Right ventricle myocardium superior (tissue), 1 donor: ENCODE results near the gene TMCO6. TPM values are rescaled to one million over a fixed set of nuclear protein-coding genes. Genes with fewer than 3 reads are reported as not detected.
A peak's percentile ranks its signal among the peaks of the same experiment; 100 is the strongest.
"Not testable (repeated sequence)": the region's sequence is repeated elsewhere in the genome, so short reads cannot be mapped to it uniquely, and the experiment has no call there.

ENCODE experiments used
- ATAC-seq: fragments of 200-7000 bp; cut with Tn5 transposase; one replicate; pipeline ENCODE4 v1.9.1; 2020; ENCODE audit warnings: mild to moderate bottlenecking; ENCODE audit not compliant: poor library complexity
- DNase-seq: peaks from one replicate; pipeline ENCODE4 v3.0.0-alpha.2; 2020
- intact Hi-C: fragments of 100-400 bp; cut with DNase I; formaldehyde crosslinking; loops from one replicate; pipeline ENCODE4 v1.11.2; 2022
- total RNA-seq: library from RNA; stranded (reverse); fragmentation: NEBNext Ultra II Directional; extraction: Animal tissue kit (Norgen Biotek cat#: 25700); gene quantifications from one replicate; pipeline ENCODE4 v1.2.1, GENCODE V29; 2021
- donor health status: DM: no; HTN: yes; CAD: no; lungs with severe emphysema.

Gene TMCO6
- total RNA-seq, 1 donor from 2014 or later, result 4.0 TPM

DNA sequence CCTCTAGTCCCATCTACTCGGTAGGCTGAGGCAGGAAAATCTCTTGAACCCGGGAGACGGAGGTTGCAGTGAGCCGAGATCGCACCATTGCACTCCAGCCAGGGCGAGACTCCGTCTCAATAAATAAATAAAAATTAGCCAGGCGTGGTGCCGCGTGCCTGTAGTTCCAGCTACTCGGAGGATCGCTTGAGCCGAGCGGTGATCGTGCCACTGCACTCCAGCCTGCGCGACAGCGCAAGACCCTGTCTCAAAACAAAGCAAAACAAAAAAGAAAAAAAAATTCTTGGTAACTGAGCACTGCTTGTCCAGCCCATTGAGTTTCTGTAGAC lies 24.7 kb downstream of the TMCO6 start:
- no peak for ATAC-seq
- intact Hi-C loops, result no loop called here

DNA sequence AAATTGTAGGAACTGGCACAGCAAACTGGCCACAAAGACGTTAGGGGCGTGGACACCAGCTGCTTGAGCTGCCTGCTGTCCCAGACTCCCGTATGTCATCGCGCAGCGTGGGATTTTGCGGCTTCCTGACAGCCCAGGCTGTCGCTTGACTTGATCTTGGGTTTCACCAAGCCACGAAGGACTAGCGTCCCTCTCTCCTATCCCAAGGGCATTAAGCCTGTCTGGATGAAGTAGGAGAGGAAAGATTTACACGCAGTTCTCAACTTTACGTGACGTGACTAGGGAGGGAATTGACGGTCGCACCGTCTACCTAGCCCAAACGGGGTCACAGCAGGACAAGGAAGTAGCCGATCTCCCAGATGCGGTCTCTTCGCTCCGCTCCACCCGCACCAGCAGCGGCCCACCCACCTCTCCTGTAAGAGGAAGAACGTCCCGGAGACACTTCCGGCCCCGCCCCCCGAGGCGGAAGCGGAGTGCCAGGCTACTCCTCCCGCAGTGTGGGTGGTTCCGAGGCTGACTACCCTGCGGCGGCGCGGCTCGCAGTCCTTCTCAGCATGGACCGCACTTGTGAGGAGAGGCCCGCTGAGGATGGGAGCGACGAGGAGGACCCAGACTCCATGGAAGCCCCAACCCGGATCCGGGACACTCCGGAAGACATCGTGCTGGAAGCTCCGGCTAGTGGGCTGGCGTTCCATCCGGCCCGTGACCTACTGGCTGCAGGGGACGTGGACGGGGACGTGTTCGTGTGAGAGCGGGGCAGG lies 25.3 kb downstream of the TMCO6 start, which contains the start of gene WDR55:
WDR55 (plus strand) TSS at position 546 of the 761 bp plus-strand sequence; CDS start at position 555, 9 bp downstream.
- peak; percentile 99 for DNase-seq
- ATAC-seq, result peak; percentile 99
- intact Hi-C loops, result no loop called here

More for the DNA sequence above, 24.7 kb downstream of the TMCO6 start:
- DNase-seq, result no peak

DNA sequence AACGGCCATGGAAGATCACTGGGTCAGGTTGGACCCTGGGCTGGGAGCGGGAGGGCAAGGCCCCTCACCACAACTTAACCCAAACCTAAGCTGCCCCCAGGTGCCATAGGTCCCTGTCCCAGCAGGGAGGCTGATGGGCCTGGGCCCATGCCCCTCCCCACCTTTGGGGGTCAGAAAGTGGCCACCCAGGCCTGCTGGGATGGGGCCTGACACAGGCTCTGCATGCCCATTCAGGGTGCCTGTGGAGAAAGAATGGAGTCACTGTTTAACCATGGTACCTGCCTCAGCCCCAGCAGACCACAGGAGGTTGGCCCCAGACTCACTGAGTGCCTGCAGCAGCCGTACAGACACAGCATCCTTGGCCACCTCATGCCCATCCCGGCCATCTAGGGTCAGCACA lies 31.8 kb downstream of the TMCO6 start:
- intact Hi-C loops, ATAC-seq, DNase-seq: not testable (repeated sequence)

DNA sequence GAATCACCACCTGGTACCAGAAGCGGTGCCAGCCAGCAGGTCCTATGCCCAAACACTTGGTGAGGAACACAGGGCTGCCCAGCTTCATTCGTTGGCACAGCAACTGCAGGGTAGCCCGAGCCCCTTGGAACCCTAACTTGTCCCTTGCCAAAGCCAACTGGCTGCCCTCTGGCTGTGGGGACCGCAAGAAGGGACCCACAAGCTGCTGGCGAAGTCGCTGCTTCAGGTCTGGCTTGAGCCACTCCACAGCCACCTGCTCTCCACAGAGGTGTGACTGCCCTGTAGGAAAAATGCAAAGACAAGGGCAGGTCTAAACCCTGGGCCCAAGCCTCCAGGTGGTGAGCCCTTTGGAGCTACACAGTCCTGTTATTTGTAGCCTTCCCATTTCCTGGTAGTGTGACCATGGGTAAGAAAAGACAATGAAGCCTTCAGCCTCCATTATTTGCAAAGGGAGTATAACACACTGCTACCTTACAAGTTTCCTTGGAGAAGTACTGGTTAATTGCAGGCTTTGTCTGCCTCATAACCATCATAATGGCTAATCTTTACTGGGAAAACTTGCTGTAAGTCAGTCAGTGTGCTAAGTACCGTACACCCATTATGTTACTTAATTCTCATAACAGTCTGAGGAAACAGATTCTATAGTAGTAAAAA lies 32.3 kb downstream of the TMCO6 start:
- intact Hi-C loops, result no loop called here
- ATAC-seq, result no peak
- no peak for DNase-seq

DNA sequence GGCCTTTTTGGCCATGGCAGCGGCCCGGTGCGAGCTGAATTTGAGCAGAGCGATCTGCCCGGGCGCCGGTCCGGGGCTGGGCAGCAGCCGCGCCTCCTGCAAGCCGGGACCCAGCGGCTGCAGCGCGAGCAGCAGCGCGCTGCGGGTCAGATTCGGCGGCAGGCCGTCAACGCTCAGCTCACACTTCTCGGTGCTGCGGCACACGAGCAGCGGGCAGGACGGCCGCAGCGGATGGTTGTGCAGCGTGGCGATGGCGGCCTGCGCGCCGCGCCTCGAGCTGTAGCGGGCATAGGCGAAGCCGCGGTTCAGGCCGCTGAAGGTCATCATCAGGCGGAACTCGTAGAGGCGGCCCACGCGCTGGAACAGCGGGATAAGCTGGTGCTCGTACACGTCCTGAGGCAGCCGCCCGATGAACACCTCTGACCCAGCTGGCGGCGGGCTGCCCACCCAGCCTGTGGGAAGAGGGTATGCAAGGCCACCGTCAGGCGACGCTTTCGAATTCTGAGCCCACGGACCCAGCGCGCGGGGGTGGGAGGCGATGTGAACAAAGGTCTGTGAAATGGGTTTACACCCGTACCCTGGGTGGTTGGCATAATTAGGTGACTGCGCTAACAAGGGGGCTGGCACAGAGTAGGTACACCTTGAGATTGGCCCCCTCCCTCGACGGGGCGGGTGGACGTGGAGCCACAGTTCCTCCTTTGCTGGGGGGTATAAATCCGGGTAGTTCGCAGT lies 33.4 kb downstream of the TMCO6 start:
- ATAC-seq (no peak), DNase-seq (peak; percentile 67)
- intact Hi-C loops, result no loop called here

DNA sequence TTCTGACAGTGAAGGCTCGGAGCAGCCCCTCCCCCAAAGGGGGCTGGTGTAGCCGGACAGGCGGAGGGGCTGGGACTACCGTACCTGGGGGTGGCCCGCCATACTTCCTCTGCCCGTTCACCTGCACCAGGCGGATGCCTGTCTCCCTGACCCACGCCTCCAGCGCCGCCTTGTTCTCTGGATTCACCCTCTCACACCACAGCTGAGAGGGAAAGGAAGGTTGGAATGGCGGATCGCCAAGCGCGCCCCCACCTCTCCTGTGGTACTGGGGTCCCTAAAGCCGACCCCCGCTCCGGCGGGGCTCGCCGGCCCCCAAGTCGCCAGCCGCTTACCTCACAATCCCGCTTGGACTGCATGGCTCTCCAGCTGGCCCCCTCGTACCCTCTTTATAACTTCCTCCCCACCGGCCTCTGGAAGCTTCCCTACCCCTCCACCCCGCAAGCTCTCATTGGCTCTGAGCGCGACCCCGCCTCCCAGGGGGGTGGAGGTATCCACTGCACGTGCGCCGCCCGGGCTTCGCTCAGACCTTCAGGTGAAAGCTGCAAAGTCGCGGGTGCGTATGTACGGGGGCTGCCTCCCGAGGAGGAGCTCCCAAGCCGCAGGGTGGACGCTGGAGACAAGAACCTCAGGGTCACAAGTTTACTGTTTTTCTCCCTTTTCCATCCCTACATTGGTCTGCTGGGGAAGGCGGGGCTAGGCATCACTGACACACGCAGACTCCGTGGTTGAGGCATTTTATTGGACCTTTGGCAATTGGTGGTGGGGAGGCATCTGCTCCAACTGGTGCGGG lies 34.1 kb downstream of the TMCO6 start, which contains the start of gene DND1:
DND1 (minus strand) TSS at position 390 of the 790 bp plus-strand sequence; CDS start at position 356, 34 bp downstream.
- ATAC-seq (no peak), DNase-seq (no peak)

DNA sequence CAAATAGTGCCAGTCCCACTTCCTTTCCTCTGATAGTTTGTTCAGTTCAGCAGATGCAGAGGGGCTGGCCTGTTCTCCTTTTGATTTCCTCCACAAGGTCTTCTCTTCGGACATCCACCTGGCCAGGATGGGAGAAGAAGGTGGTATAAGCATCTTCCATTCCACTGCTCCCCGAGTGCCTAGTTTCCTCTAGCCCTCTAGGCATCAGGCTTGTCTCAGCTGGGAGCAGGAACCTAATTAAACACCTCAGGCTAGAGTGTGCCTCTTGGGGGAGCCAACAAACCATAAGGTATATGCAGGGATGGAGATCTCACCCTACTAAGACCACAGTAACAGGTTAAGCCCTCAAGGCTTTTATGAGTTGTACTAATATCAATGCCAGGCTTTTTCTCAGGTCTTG lies 35.0 kb downstream of the TMCO6 start:
- intact Hi-C loops, result no loop called here
- no peak for DNase-seq
- no peak for ATAC-seq

More for the DNA sequence above, 34.1 kb downstream of the TMCO6 start, which contains the start of gene DND1:
- intact Hi-C loops, result no loop called here

DNA sequence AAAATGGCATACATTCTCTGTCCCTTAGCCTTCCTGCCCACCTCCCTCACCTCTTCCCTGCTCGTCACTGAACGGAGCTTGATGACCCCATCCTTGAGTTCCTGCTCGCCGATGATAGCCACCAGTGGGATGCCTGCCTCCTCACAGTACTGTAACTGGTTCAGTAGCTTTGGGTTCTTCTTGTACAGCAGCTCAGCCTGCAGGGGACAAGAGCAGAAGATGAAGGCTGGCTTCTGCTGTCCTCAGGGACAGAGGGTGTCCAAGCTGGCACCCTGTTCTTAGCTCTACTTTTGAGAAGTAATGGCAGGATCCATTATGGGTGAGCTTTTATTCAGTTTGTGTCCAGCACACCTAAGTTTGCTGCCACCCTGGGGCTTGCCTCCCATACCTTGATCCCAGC lies 35.4 kb downstream of the TMCO6 start:
- intact Hi-C loops, result no loop called here
- ATAC-seq (no peak), DNase-seq (no peak)

DNA sequence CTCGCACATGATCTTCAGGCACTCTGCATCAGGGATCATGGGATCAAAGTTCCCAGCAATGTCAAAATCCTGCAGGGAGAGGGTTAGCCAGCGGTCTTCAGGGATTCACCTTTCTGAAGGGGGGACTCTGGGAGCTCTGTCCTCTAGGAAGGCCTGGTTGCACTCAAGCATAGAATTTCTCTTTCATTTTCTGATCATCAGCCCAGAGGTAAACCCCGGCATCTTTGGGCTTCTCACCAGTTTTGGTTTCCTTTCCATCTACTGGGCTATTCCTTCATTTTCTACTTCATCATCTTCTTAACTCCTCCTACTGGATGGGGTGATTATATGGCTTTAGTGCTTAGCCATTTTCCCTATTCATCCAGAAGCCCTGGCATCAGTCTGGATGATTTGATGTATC lies 38.7 kb downstream of the TMCO6 start:
- intact Hi-C loops, result no loop called here
- ATAC-seq, result no peak

DNA sequence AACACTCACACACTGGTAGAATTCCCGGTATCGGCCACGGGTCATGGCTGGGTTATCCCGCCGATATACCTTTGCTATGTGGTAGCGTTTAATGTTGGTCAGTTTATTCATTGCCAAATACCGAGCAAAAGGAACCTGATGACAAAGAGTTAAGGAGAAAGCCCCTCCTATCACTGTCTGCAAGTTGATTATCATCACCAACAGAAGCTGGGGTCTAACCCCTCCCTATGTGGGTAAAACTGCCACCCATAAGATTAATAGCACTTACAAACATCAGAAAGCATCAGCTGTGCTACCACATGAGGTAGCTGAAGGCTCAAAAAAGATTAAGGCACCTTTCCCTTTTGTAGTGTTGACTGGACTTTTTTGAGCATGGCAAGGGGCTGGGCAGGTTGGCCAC lies 39.7 kb downstream of the TMCO6 start:
- no peak for ATAC-seq
- intact Hi-C loops, result no loop called here
- DNase-seq, result no peak

More for the DNA sequence above, 38.7 kb downstream of the TMCO6 start:
- no peak for DNase-seq

DNA sequence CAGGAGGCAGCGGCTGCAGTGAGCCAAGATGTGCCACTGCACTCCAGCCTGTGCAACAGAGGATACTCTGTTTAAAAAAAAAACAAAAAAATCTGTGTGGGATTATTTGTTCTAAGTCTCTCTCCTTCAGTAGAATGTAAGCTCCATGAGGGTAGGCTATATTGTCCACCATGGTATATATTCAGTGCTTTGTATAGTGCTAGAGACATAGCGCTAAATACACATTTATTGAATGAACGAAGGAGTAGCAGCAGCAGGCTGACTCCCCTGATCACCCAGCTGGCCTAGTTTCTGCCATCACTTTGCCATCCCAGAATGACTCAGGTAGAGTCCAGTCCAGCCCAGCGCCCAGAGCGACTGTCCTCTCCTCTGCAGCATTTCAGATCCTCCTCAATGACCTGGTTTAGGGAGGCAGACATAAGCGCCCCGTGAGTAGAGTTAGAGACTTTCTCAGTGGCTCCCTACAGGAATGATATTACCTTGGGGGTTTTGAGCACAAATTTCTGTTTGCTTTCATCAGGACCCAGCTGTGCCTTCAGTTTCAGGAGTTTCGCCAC lies 51.2 kb downstream of the TMCO6 start:
- DNase-seq (no peak), ATAC-seq (no peak)
- intact Hi-C loops, result no loop called here

DNA sequence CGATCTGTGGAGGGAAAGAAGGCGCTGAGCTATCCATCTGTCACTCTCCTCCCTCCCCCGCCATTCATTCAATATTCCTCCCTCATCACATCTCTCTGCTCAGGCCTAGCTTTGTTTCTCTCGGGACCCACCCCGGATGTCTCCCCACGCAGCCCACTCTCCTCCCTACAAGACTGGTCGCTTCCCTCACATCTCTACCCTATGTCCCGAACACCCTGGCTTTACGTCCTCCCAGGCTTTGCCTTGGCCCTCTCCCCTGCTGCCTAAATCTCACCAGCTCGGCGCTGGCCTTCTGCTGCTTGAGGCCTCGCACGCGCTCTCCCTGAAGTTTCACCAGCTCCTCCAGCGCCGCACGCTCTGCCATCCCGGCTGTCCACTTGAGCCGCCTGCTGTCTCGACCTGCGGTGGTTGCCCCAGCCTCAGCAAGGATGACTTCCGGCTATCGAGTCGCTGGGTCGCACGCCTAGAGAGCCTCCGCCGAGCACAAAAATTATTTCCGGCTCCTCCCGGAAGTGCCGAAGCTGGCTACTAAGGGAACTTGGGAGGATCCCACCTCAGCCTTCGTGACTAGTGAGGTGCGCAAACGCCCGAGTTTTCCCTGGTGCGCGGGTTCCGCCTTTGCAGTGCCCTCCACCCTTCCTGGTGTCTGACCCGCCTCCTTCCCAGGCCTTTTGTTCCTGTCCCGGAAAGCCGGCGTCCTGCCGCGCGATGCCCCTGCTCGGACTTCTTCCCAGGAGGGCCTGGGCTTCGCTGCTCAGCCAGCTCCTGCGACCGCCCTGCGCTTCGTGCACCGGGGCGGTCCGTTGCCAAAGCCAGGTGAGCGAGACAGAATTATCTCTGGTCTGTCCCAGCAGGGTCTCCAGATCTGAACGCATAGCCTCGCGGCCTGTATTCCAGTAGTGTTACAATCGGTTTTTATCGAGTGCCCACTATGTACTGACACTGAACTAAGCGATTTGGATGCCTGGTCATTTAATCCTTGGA lies 52.0 kb downstream of the TMCO6 start, which contains the start of the genes HARS1 and HARS2:
HARS1 (minus strand) TSS at position 430 of the 984 bp plus-strand sequence; CDS start at position 364, 66 bp downstream.
HARS2 (plus strand) TSS at position 515 of the 984 bp plus-strand sequence; CDS start at position 709, 194 bp downstream.
- ATAC-seq (peak; percentile 99), DNase-seq (peak; percentile 93)
- intact Hi-C loops, result no loop called here

DNA sequence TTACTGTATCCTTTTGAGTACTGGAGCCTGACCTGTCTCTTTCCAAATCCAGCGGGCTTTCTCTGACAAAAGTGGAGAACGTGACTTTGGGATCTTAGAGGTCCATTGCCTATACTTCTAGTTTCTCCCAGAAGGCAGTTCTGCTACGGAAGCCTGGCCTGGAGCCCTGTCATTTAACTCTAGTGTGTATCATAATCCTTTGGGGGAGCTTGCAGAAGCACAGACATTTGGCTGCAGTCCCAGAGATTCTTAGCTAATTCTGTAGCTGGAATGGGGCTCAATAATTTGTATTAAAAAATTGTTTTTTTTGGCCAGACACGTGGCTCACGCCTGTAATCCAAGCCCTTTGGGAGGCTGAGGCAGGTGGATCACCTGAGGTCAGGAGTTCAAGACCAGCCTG lies 55.0 kb downstream of the TMCO6 start:
- no peak for ATAC-seq
- intact Hi-C loops, result no loop called here
- DNase-seq, result no peak
